WTC11 (cell line): Measurements from ENCODE around the gene CHST11.

ENCODE experiments used
- FOXJ3 ChIP-seq: sonication (generic); formaldehyde crosslinking; IDR thresholded peaks from 2 replicates; pipeline ENCODE4 v1.9.0; 2021; ENCODE audit warnings: missing genetic modification reagents, mild to moderate bottlenecking, borderline replicate concordance
- GABPB1 ChIP-seq: sonication (generic); formaldehyde crosslinking; IDR thresholded peaks from 2 replicates; pipeline ENCODE4 v1.8.1; 2023; ENCODE audit warnings: mild to moderate bottlenecking, missing genetic modification reagents
- TF ChIP-seq, protein P1 (sequence below): fragments of 200-600 bp; IDR thresholded peaks from 2 replicates; pipeline ENCODE4 v1.8.0; 2022; ENCODE audit warnings: antibody characterized with exemption

DNA sequence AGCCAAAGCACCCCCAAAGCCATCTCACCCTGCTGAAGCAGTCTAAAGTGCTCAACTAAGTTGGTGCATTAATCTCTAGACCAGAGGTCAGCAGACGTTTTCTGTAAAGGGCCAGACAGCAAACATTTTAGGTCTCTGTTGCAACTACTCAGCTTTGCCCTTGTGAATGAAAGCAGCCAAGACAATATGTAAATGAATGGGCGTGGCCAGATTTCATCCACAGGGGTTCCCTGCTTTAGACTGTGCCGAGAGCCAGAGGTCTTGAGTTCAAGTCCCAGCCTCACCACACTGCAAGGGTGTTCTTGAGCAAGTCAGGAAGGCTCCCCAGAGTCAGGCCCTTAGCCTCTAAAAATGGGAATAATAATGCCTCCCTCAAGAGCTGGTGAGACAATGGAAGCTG lies 166.2 kb downstream of the CHST11 start:
- TF ChIP-seq GABPB1, result no peak
- TF ChIP-seq FOXJ3, result no peak
- TF ChIP-seq, protein P1, sequence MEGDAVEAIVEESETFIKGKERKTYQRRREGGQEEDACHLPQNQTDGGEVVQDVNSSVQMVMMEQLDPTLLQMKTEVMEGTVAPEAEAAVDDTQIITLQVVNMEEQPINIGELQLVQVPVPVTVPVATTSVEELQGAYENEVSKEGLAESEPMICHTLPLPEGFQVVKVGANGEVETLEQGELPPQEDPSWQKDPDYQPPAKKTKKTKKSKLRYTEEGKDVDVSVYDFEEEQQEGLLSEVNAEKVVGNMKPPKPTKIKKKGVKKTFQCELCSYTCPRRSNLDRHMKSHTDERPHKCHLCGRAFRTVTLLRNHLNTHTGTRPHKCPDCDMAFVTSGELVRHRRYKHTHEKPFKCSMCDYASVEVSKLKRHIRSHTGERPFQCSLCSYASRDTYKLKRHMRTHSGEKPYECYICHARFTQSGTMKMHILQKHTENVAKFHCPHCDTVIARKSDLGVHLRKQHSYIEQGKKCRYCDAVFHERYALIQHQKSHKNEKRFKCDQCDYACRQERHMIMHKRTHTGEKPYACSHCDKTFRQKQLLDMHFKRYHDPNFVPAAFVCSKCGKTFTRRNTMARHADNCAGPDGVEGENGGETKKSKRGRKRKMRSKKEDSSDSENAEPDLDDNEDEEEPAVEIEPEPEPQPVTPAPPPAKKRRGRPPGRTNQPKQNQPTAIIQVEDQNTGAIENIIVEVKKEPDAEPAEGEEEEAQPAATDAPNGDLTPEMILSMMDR, result no peak
